HTR-8/SVneo (cell line): ENCODE data around the gene CNKSR3.

Experiments
- DNase-seq: peaks from one replicate; pipeline ENCODE4 v3.0.0; 2011; ENCODE audit warnings: low spot score, mixed read lengths; ENCODE audit not compliant: insufficient read length
- FAIRE-seq: peaks from 2 replicates; lab custom pipeline; 2011; peaks lifted over from hg19 to GRCh38; lab: Jason Lieb, UNC

Gene CNKSR3

GRCh38 chr6:154460306-154461071 is 50.0 kb downstream of the CNKSR3 start:
- FAIRE-seq (no peak), DNase-seq (no peak)

- DNase-seq (no peak), FAIRE-seq (no peak)
These were observed 51.0 kb downstream of the CNKSR3 start for GRCh38 chr6:154459513-154459912.

GRCh38 chr6:154458565-154459470 is 51.7 kb downstream of the CNKSR3 start:
- no peak for DNase-seq
- FAIRE-seq, result no peak

- no peak for FAIRE-seq
- no peak for DNase-seq
These were observed 52.6 kb downstream of the CNKSR3 start for GRCh38 chr6:154457881-154458284.

- no peak for FAIRE-seq
- no peak for DNase-seq
These were observed 53.3 kb downstream of the CNKSR3 start for GRCh38 chr6:154457046-154457713.

GRCh38 chr6:154453329-154453728 is 57.2 kb downstream of the CNKSR3 start:
- DNase-seq, result no peak
- no peak for FAIRE-seq

GRCh38 chr6:154450498-154450897 is 60.0 kb downstream of the CNKSR3 start:
- no peak for FAIRE-seq
- no peak for DNase-seq

GRCh38 chr6:154448448-154449096 is 61.9 kb downstream of the CNKSR3 start:
- DNase-seq (peak; percentile 28), FAIRE-seq (no peak)

GRCh38 chr6:154447954-154448353 is 62.5 kb downstream of the CNKSR3 start:
- no peak for FAIRE-seq
- DNase-seq, result no peak

GRCh38 chr6:154446984-154447383 is 63.5 kb downstream of the CNKSR3 start:
- DNase-seq, result no peak
- no peak for FAIRE-seq

GRCh38 chr6:154445417-154445816 is 65.1 kb downstream of the CNKSR3 start:
- FAIRE-seq (no peak), DNase-seq (no peak)

GRCh38 chr6:154441995-154442310 is 68.5 kb downstream of the CNKSR3 start:
- FAIRE-seq (no peak), DNase-seq (no peak)

GRCh38 chr6:154440422-154441043 is 70.0 kb downstream of the CNKSR3 start:
- FAIRE-seq, result no peak
- DNase-seq, result no peak

- DNase-seq (no peak), FAIRE-seq (no peak)
These were observed 70.5 kb downstream of the CNKSR3 start for GRCh38 chr6:154440022-154440421.

- FAIRE-seq, result no peak
- no peak for DNase-seq
These were observed 71.5 kb downstream of the CNKSR3 start for GRCh38 chr6:154438882-154439415.

- DNase-seq (no peak), FAIRE-seq (no peak)
These were observed 75.0 kb downstream of the CNKSR3 start for GRCh38 chr6:154435400-154435945.

- no peak for FAIRE-seq
- DNase-seq, result no peak
These were observed 75.8 kb downstream of the CNKSR3 start for GRCh38 chr6:154434662-154435061.

GRCh38 chr6:154433477-154434241 is 76.8 kb downstream of the CNKSR3 start:
- FAIRE-seq (no peak), DNase-seq (no peak)
